Endothelial cell (in vitro differentiated cells): ENCODE results near the gene SLC5A5. TPM values are rescaled to one million over a fixed set of nuclear protein-coding genes. Genes with fewer than 3 reads are reported as not detected.
A peak's percentile ranks its signal among the peaks of the same experiment; 100 is the strongest.

ENCODE experiments used
- DNase-seq: peaks from one replicate; pipeline ENCODE4 v3.0.0; 2021; ENCODE audit warnings: low spot score
- H3K27ac Mint-ChIP-seq: one replicate; pipeline ENCODE4 v1.8.0; 2021; ENCODE audit warnings: mixed read lengths, inconsistent platforms; ENCODE audit not compliant: unreplicated experiment
- H3K27me3 Mint-ChIP-seq: one replicate; pipeline ENCODE4 v1.8.0; 2021; ENCODE audit warnings: mild to moderate bottlenecking, moderate library complexity, mixed read lengths, inconsistent platforms; ENCODE audit not compliant: unreplicated experiment
- H3K36me3 Mint-ChIP-seq: one replicate; pipeline ENCODE4 v1.8.0; 2021; ENCODE audit warnings: mild to moderate bottlenecking, low read depth, mixed read lengths, inconsistent platforms; ENCODE audit not compliant: unreplicated experiment
- H3K4me1 Mint-ChIP-seq: one replicate; pipeline ENCODE4 v1.8.0; 2021; ENCODE audit warnings: mild to moderate bottlenecking, mixed read lengths, inconsistent platforms; ENCODE audit not compliant: unreplicated experiment
- H3K4me3 Mint-ChIP-seq: one replicate; pipeline ENCODE4 v1.8.0; 2021; ENCODE audit warnings: mild to moderate bottlenecking, mixed read lengths, inconsistent platforms; ENCODE audit not compliant: unreplicated experiment
- H3K9me3 Mint-ChIP-seq: one replicate; pipeline ENCODE4 v1.8.0; 2021; ENCODE audit warnings: mixed read lengths, inconsistent platforms; ENCODE audit not compliant: unreplicated experiment
- CTCF ChIP-seq: fragments of 200-600 bp; sonication (generic); IDR thresholded peaks from one replicate; pipeline ENCODE4 v1.5.0; 2021; ENCODE audit warnings: antibody characterized with exemption; ENCODE audit not compliant: unreplicated experiment
- total RNA-seq: library from RNA; stranded (reverse); fragmentation: NEBNext Ultra II Directional; extraction: Animal tissue kit (Norgen Biotek cat#: 25700); gene quantifications from one replicate; pipeline ENCODE4 v1.2.1, GENCODE V29; 2021; ENCODE audit not compliant: unreplicated experiment

SLC5A5 gene
- total RNA-seq, 1 donor from 2014 or later = not detected

DNA sequence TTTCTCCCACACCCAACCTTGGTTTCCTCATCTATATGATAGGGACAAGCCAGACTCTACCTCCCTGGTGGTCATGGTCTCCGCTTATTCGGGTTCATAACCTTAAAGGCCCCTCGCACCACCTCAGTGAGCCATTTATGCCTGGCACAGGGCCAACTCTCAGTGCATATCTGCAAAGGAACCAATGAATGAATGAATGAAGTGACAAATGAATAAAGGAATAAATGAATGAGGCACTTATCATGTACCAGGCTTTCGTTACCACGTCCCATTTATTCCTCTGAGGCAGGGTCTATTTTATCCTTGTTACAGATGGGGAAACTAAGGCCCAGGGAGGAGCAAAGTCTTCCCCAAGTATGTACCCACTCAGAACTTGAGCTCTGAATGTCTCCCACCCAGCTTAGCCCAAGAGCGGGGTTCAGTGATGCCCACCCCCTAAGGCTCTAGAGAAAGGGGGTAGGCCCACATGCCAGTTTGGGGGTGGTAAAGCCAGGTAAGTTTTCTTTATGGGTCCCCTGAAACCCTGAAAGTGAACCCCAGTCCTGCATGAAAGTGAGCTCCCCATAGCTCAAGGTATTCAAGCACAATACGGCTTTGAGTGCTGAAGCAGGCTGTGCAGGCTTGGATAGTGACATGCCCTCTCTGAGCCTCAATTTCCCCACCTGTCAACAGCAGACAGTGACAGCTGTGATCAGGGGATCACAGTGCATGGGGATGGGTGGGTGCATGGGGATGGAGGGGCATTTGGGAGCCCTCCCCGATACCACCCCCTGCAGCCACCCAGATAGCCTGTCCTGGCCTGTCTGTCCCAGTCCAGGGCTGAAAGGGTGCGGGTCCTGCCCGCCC is 490 bp upstream of the SLC5A5 start:
- peaks cover 4% of the 10 kb centered on the region for H3K36me3 Mint-ChIP-seq
- H3K4me3 Mint-ChIP-seq = no peak overlapping the region
- H3K27me3 Mint-ChIP-seq = peaks cover 9% of the 10 kb centered on the region
- no peak for DNase-seq
- no peak for TF ChIP-seq CTCF
- H3K4me1 Mint-ChIP-seq = no peaks in the 10 kb centered on the region
- no peaks in the 10 kb centered on the region for H3K9me3 Mint-ChIP-seq
- H3K27ac Mint-ChIP-seq = no peak overlapping the region

- Mint-ChIP-seq H3K4me1 (no peaks in the 10 kb centered on the region), H3K9me3 (no peaks in the 10 kb centered on the region), H3K27me3 (peaks cover 9% of the 10 kb centered on the region), H3K4me3 (no peak overlapping the region), H3K36me3 (no peaks in the 10 kb centered on the region), H3K27ac (no peak overlapping the region)
- no peak for TF ChIP-seq CTCF
- DNase-seq = no peak
Observed at GRCh38 chr19:17872251-17873001, 681 bp downstream of the SLC5A5 start.

DNA sequence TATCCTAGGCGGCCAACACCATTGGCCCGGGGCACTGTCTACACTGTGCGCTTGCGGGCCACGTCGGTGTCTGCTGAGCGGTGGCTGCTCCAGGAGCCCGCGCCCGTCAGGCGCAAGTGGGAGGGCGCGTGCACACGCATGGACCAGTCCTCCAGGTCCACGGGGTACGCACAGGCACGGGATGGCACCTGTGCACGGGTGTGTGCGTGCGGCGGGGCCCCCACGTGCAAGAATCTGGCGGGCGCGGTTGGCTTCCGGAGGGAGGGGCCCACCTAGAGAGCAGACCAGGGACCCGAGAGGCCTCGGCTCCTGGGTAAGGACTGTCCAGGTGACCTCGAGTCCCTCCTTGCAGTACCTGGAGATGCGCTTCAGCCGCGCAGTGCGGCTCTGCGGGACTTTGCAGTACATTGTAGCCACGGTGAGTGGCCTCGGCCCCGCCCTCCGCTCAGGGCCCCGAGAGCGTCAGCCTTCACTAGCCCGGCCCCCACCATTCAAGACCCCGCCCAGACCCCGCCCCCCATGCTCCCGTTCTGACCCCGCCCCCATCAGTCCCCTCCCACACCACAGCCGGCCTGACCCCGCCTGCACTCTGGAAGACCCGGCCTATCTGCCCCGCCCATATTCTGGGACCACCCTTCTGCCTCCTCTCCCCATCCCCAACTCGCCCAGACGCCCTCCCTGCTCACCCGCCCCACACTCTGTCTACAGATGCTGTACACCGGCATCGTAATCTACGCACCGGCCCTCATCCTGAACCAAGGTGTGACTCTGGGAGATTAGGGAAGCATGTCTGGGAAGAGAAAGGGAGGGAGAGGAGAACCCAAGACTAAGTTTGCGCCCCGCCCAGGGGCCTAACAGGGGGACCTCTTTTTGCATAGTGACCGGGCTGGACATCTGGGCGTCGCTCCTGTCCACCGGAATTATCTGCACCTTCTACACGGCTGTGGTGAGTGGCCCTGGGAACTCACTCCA is 2.3 kb downstream of the SLC5A5 start:
- DNase-seq = peak; percentile 57
- Mint-ChIP-seq H3K36me3 (no peaks in the 10 kb centered on the region), H3K27ac (no peak overlapping the region), H3K4me3 (no peak overlapping the region), H3K4me1 (no peaks in the 10 kb centered on the region), H3K9me3 (no peaks in the 10 kb centered on the region), H3K27me3 (peaks cover 3% of the 10 kb centered on the region)
- TF ChIP-seq CTCF = no peak

- Mint-ChIP-seq H3K27me3 (peaks cover 4% of the 10 kb centered on the region), H3K4me3 (no peak overlapping the region), H3K9me3 (no peaks in the 10 kb centered on the region), H3K36me3 (no peaks in the 10 kb centered on the region), H3K4me1 (no peaks in the 10 kb centered on the region), H3K27ac (no peak overlapping the region)
- no peak for DNase-seq
- no peak for TF ChIP-seq CTCF
Observed at GRCh38 chr19:17874758-17875135, 3.0 kb downstream of the SLC5A5 start.
